ENCODE data around the gene NKAIN2.

- no peak for TF ChIP-seq CTCF (IDR thresholded peaks at IDR 0.05)
- no peak for TF ChIP-seq ZFX (IDR thresholded peaks at IDR 0.05; ENCODE audit: borderline replicate concordance)
These were observed 44.7 kb downstream of the NKAIN2 start for GRCh38 chr6:123848347-123848746.

All from 22Rv1 (cell line).